ENCODE measurements around the gene RPS21.

GRCh38 chr20:62378215-62378614 lies 8.7 kb upstream of the RPS21 start:
- TF ChIP-seq POLR2A (IDR thresholded peaks at IDR 0.05) (no peak), CTCF (IDR thresholded peaks at IDR 0.05) (no peak)

All from lower leg skin (tissue), 3 donors.